Lower leg skin (tissue), 3 donors: ENCODE results near the gene PEX3.

Experiments used
- POLR2A ChIP-seq, 2 donors: fragments of 450-650 bp; IDR thresholded peaks; one replicate each; pipeline ENCODE4 v1.6.1; 2016 to 2017; ENCODE audit warnings: antibody characterized with exemption in 2 of 2, mild to moderate bottlenecking in 1 of 2, moderate library complexity in 1 of 2
- TF ChIP-seq, protein P1 (sequence below), 3 donors: fragments of 450-650 bp; IDR thresholded peaks; one replicate each; pipeline ENCODE4 v1.5.1; 2016; ENCODE audit warnings: antibody characterized with exemption in 3 of 3, mild to moderate bottlenecking in 3 of 3, moderate library complexity in 2 of 3

DNA sequence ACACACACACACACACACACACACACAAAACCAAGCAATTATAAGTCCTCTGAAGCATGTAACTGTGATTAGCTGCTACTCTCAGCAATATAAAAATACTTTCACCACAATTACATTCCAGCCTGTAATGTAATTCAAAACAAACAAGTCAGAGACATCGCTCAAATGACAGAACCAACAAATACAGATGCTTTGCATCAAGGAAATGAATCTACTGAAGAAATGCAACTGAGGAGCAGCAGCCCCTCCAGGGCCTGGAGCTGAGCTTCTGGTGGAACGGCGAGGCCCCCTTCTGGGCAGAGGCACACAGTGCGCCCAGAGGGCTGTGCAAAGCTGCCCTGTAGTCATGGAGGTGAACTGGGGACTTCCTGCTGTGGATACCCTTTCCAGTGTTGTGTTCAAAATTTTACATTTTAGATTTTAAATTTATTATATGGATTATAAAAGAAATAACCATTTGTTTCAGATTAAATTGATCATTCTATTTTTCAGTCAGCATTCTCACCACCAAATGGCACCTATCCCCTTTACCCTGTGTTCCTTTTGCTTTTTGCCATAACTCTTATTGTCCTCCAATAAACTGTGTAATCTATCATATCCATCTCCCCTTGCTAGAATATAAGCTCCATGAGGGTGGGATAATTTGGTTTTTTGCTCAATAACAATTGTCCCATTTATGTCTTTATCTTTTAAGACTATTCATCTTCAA, 23.3 kb upstream of the PEX3 start:
- TF ChIP-seq, protein P1, sequence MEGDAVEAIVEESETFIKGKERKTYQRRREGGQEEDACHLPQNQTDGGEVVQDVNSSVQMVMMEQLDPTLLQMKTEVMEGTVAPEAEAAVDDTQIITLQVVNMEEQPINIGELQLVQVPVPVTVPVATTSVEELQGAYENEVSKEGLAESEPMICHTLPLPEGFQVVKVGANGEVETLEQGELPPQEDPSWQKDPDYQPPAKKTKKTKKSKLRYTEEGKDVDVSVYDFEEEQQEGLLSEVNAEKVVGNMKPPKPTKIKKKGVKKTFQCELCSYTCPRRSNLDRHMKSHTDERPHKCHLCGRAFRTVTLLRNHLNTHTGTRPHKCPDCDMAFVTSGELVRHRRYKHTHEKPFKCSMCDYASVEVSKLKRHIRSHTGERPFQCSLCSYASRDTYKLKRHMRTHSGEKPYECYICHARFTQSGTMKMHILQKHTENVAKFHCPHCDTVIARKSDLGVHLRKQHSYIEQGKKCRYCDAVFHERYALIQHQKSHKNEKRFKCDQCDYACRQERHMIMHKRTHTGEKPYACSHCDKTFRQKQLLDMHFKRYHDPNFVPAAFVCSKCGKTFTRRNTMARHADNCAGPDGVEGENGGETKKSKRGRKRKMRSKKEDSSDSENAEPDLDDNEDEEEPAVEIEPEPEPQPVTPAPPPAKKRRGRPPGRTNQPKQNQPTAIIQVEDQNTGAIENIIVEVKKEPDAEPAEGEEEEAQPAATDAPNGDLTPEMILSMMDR (IDR thresholded peaks at IDR 0.05), result peak in 1 of 3 donors; percentile 73
- no peak for TF ChIP-seq POLR2A (IDR thresholded peaks at IDR 0.05)
